ENCODE results near the gene DERA.
"Not testable (repeated sequence)": the region's sequence is repeated elsewhere in the genome, so short reads cannot be mapped to it uniquely, and the experiment has no call there.

The DERA gene

GRCh38 chr12:15963271-15963670 is 52.1 kb downstream of the DERA start:
- DNase-seq (ENCODE audit: low read depth in 2 of 2), result no peak

- DNase-seq (ENCODE audit: low read depth in 2 of 2), result no peak
Observed at GRCh38 chr12:15966426-15966825, 55.3 kb downstream of the DERA start.

DNA sequence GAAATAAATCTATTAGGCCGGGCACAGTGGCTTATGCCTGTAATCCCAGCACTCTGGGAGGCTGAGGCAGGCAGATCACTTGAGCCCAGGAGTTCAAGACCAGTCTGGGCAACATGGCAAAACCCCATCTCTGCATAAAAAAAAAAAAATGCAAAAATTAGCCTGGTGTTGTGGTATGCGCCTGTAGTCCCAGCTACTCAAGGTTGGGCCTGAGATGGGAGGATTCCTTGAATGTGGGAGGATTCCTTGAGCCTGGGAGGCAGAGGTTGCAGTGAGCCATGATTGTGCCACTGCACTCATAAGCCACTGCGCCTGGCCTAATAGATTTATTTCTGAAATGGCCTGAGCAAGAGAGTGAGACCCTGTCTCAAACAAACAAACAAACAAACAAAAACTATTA is 55.9 kb downstream of the DERA start:
- not testable (repeated sequence) for DNase-seq (ENCODE audit: low read depth in 2 of 2)

GRCh38 chr12:15971211-15971610 is 60.1 kb downstream of the DERA start:
- no peak for DNase-seq (ENCODE audit: low read depth in 2 of 2)

DNA sequence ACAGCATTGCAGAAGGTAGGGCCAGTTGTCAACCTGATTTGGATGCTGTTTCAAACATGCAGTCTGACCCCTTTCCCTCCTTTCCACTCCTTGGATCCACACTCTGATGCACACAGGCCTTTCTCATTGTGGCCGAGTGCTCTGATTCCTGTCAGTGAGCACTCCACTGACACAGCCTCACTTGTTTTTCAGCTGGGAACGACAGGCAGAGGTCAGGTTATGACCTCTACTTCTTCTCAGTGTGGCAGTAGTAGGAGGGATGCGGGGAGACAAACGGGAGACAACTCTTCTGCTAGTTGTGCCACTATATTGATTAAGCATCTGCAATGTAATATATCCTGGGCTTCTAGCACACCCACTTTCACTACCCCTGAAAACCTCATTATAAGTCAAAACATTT is 61.8 kb downstream of the DERA start:
- no peak for DNase-seq (ENCODE audit: low read depth in 2 of 2)

DNA sequence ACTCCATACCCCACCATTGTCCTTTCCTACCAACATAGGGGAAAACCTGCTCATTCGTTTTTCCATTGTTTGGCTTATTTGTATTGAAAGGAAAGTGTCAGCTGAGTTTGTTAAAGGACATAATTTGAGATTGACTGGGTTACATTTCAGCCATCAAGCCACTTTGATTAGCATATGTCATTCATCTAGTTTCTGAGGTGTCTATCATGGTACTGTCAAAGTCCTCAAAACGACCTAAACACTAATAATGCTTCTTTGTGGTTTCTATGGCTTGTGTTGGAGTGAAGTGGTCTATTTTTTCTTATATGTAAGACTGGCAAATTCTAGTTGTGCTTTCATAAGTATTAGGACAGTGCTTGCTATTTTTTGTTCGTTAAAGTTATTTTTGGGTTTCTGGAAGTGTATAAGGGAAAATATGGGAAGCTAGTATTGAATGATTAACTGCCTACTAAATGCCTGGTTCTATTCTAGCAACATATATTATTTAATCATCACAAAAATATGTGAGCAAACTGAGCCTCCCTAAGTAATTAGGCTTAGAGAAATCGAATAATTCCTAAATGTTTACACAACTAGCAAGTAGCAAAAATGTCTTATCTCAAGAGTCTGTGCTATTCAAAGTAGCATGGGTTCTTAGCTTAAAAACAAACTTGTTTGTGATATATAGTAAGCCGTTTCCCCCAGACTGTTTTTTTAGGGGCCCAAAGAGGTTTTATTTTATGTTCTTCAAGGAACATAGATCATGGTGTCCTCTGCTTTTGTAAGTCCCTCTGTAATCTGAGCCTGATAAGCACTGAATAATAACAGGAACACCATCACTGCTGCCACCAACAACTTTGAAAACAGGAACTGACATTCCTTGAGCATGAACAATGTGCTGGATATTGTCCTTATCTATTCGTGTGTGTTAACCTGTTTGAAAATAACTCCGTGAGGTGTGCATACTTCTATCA is 67.1 kb downstream of the DERA start:
- no peak for DNase-seq (ENCODE audit: low read depth in 2 of 2)

DNA sequence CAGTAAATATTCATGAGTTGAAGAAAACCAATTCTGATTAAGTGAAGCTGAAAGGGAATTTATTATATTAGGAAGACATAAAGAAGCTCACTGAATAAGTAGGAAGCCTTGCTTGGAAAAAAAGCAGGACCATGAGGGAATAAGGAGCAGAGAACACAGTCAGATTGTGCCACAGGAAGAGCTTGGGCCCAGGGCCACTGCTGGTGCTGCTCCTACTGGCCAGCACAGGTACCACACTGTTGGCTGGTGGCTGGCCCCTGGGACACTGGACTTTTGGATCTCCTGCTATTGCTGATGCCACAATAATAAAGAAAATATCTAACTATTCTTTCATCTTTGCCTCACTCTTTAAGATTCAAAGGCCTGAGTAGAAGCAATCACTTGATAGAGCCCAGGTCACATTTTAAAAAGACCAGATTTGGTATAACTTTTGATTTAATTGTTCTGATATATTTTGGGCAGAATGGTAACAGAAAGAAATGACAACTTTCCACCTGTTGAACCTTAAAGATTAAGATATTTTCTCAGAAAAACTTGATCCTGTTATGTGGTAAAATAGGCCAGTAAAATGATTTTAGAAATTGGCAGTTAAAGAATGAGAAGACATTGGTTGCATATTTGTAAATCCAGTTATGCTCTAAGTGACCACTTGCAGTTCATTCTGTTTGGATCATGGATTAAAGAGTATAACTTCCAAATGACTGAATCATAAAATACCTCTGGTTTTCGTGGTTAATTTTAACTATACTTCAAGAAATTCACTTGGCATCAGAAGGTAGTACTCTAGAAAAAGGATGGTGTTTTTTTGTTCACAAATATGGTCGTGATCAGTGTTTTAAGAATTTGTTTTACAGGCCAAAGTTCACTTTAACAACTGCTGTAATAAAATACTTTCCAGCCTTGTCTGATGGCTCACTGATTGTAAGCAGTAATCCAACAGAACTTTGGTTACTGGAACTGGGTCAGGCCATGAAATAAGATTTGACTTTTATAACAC is 68.3 kb downstream of the DERA start:
- no peak for DNase-seq (ENCODE audit: low read depth in 2 of 2)

DNA sequence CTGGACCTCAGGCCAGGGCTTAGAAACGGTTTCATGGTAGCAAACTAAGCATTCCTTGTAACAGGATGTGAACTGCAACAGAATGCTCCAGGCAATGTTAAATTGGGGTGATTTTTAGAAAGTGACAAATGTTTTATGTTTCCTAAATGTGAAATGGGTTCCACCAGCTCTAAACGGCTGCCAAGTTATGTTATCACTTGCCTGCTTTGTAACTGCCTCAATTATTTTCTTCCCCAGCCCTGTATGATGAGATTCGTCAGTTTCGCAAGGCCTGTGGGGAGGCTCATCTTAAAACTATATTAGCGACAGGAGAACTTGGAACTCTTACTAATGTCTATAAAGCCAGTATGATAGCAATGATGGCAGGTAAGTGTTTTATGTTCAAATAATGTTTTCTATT is 70.9 kb downstream of the DERA start:
- DNase-seq (ENCODE audit: low read depth in 2 of 2), result no peak

DNA sequence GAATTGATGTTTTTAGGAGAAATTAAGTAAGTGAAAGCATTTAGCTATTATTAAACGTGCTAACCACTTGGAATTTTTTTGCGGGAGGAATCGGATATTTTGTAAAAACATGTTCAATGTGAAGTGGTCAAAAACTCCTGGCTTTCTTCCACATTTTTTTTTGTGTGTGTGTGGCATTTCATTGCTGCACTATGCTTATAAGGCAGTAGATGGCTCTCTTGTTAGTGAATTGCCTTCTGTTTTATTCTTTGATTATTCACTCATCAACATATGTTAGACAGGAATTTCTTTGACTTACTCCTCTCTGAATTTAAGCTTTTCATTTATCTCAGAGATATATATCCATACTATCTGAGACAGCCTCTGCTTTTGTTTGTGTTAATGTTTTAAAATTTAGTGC is 71.3 kb downstream of the DERA start:
- DNase-seq (ENCODE audit: low read depth in 2 of 2), result no peak

- no peak for DNase-seq (ENCODE audit: low read depth in 2 of 2)
Observed at GRCh38 chr12:15982921-15983320, 71.8 kb downstream of the DERA start.

DNA sequence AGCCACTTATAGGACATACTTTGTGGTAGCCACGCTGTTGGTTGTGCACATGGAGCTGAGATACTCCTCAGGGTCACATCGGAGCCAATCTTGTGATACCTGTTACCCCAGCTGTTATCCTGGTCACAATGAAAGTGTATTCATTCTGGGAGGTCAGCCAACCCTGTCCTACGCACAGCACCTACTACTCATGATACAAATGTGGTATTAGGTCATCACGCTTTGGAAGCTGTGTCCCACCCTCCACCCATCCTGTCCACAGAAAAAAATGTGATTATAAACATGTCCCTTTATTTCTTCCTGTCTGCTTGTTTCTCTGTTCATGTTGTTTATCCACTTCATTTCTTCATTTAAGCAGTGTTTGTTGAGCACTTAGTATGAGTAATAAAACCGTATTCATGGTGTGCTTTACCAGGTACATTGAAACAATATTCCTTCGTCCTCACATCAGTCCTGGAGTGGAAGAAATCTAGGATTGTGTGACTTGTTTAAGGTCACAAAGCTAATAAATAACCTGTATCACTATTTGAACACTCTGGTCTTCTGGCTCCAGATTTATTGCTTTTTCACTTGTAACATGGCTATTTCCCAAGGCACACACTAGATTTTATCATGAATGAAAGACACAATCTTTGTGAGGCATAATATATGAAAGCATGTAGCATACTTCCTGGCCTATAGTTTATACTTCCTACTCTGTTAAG is 73.1 kb downstream of the DERA start:
- DNase-seq (ENCODE audit: low read depth in 2 of 2), result no peak

GRCh38 chr12:15984963-15985362 is 73.8 kb downstream of the DERA start:
- no peak for DNase-seq (ENCODE audit: low read depth in 2 of 2)

GRCh38 chr12:15987696-15988095 is 76.6 kb downstream of the DERA start:
- no peak for DNase-seq (ENCODE audit: low read depth in 2 of 2)

DNA sequence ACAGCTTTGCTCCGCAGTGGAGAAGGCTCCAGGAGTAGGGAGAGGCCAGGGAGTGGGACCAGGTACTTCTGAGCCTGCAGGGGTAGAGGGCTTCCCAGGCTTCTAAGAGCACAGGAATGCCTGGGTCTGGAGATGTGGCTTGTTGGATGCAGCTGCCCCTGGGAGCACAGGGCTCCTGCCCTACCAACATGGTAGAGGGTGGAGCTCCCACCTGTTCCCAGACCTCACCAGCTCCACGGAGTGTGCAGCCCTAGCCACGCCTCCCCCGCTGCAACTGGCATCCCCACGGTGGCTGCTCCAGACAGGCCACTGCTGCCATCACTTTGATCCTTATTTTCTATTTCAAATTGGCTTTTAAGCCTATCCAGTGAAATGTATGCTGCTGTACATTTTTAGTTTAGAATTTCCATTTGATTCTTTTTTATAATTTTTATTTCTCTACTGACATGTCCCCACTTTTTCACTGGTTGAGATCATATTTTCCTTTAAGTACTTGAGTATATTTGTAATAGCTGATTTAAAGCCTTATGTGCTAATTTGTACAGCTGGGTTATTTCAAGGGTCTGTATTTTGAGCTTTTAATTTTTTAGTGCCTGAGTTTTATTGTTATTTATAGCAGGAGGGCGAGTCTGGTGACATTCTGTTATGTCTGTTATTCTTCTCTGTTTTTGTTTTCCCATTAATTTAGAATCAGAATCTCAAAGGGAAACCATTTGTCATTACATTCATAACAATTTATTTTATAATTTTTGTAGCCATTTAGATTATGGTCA is 78.0 kb downstream of the DERA start:
- no peak for DNase-seq (ENCODE audit: low read depth in 2 of 2)

DNA sequence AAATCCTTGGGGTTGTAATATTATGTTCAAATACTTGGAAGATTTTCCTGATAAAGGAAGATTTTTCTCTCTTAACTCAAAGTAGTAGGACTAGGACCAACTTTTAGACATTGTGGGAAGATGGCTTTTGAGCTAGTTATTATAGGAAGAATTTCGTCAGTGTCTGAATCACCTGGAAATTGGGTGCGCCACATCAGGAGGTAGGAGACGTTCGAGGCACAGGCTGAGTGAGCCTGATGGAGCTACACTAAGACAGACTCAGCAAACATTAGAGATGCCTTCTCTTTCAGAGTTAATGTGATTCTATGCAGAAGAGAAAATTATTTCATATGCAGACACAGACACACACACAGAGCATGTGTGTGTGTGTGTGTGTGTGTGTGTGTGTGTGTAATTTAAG is 84.7 kb downstream of the DERA start:
- no peak for DNase-seq (ENCODE audit: low read depth in 2 of 2)

- DNase-seq (ENCODE audit: low read depth in 2 of 2), result no peak
Observed at GRCh38 chr12:15996254-15996653, 85.1 kb downstream of the DERA start.

- no peak for DNase-seq (ENCODE audit: low read depth in 2 of 2)
Observed at GRCh38 chr12:15996948-15997347, 85.8 kb downstream of the DERA start.

- DNase-seq (ENCODE audit: low read depth in 2 of 2), result no peak
Observed at GRCh38 chr12:15997910-15998309, 86.8 kb downstream of the DERA start.

GRCh38 chr12:16002880-16003279 is 91.7 kb downstream of the DERA start:
- DNase-seq (ENCODE audit: low read depth in 2 of 2), result no peak

DNA sequence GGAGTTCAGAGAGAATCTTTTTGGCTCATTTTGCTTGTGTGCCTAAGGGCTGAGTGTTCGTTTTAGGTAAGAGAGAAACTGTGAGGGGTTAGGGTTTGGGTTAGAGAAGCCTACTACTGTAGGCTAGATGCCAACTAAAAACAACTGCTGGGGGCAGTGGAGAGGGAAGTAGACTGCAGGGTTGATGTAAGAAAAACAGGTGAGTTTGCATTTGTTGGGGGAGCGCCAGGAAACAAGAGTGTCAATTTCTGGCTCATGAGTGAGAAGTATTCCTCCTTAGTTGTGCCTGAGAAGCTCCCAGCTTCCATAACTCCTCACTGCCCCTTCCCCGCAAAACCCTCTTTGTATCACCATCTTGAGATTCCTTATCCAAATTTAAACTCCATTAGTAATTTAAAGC is 92.3 kb downstream of the DERA start:
- no peak for DNase-seq (ENCODE audit: low read depth in 2 of 2)

GRCh38 chr12:16006752-16007151 is 95.6 kb downstream of the DERA start:
- DNase-seq (ENCODE audit: low read depth in 2 of 2), result no peak
